Measurements from ENCODE around the gene CA9.

Gene CA9

GRCh38 chr9:35700942-35701341, 27.2 kb downstream of the CA9 start:
- no peak for TF ChIP-seq FOXP2 (optimal IDR thresholded peaks at IDR 0.05; ENCODE audit: control extremely low read depth, extremely low read length, insufficient read depth)
- no peak for TF ChIP-seq POLR2AphosphoS5 (IDR thresholded peaks at IDR 0.05; ENCODE audit: borderline replicate concordance, low read depth, low read length)
- TF ChIP-seq EZH2 (IDR thresholded peaks at IDR 0.05) = no peak
- Histone ChIP-seq H3K4me3 (no peak overlapping the region), H3K36me3 (ENCODE audit: insufficient read depth, low read length) (peaks cover 98% of the 10 kb centered on the region)

GRCh38 chr9:35702696-35703095, 29.0 kb downstream of the CA9 start:
- Histone ChIP-seq H3K9ac (ENCODE audit: insufficient read length) (no peak overlapping the region), H3K36me3 (ENCODE audit: insufficient read depth, low read length) (peaks cover 98% of the 10 kb centered on the region), H3K4me3 (no peak overlapping the region), H3K9me3 (ENCODE audit: low read depth, low read length) (no peaks in the 10 kb centered on the region), H3K27ac (no peak overlapping the region)
- DNase-seq (ENCODE audit: low read depth, low spot score) = no peak
- TF ChIP-seq POLR2AphosphoS5 (IDR thresholded peaks at IDR 0.05; ENCODE audit: borderline replicate concordance, low read depth, low read length) (no peak), EZH2 (IDR thresholded peaks at IDR 0.05) (no peak), FOXP2 (optimal IDR thresholded peaks at IDR 0.05; ENCODE audit: control extremely low read depth, extremely low read length, insufficient read depth) (no peak)

More at GRCh38 chr9:35700942-35701341, 27.2 kb downstream of the CA9 start:
- no peaks in the 10 kb centered on the region for H3K9me3 ChIP-seq (ENCODE audit: low read depth, low read length)
- no peak overlapping the region for H3K9ac ChIP-seq (ENCODE audit: insufficient read length)
- no peak for DNase-seq (ENCODE audit: low read depth, low spot score)
- H3K27ac ChIP-seq = no peak overlapping the region

- no peak overlapping the region for H3K4me3 ChIP-seq
- DNase-seq (ENCODE audit: low read depth, low spot score) = no peak
- peaks cover 96% of the 10 kb centered on the region for H3K36me3 ChIP-seq (ENCODE audit: insufficient read depth, low read length)
- TF ChIP-seq EZH2 (IDR thresholded peaks at IDR 0.05) = no peak
- no peak for TF ChIP-seq POLR2AphosphoS5 (IDR thresholded peaks at IDR 0.05; ENCODE audit: borderline replicate concordance, low read depth, low read length)
- TF ChIP-seq FOXP2 (optimal IDR thresholded peaks at IDR 0.05; ENCODE audit: control extremely low read depth, extremely low read length, insufficient read depth) = no peak
- no peak overlapping the region for H3K9ac ChIP-seq (ENCODE audit: insufficient read length)
- H3K9me3 ChIP-seq (ENCODE audit: low read depth, low read length) = no peaks in the 10 kb centered on the region
- H3K27ac ChIP-seq = no peak overlapping the region
Measured at GRCh38 chr9:35703906-35704672, 30.4 kb downstream of the CA9 start.

DNA sequence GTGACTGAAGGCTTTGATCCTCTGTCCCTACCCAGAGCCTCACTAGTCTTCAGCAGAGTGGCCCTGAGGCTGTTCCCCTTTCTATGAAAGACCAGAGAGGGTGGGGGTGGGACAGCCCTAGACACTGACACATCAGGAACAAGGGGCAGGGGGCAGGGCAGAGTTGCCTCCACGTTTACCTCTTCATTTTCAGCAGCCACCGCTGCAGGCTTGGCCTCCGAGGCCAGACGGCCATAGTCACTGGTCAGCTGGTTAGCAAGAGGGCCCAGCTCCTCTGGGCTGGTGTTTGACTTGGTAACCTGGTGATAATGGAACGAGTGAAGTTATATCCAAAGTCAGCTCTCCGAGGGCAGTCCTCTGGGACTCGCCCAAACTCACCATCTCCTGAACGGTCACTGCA, 31.6 kb downstream of the CA9 start:
- H3K27ac ChIP-seq = no peak overlapping the region
- TF ChIP-seq POLR2AphosphoS5 (IDR thresholded peaks at IDR 0.05; ENCODE audit: borderline replicate concordance, low read depth, low read length) = no peak
- no peak for TF ChIP-seq FOXP2 (optimal IDR thresholded peaks at IDR 0.05; ENCODE audit: control extremely low read depth, extremely low read length, insufficient read depth)
- TF ChIP-seq EZH2 (IDR thresholded peaks at IDR 0.05) = no peak
- no peak for DNase-seq (ENCODE audit: low read depth, low spot score)
- peaks cover 86% of the 10 kb centered on the region for H3K36me3 ChIP-seq (ENCODE audit: insufficient read depth, low read length)
- H3K9me3 ChIP-seq (ENCODE audit: low read depth, low read length) = no peaks in the 10 kb centered on the region
- no peak overlapping the region for H3K9ac ChIP-seq (ENCODE audit: insufficient read length)
- no peak overlapping the region for H3K4me3 ChIP-seq

DNA sequence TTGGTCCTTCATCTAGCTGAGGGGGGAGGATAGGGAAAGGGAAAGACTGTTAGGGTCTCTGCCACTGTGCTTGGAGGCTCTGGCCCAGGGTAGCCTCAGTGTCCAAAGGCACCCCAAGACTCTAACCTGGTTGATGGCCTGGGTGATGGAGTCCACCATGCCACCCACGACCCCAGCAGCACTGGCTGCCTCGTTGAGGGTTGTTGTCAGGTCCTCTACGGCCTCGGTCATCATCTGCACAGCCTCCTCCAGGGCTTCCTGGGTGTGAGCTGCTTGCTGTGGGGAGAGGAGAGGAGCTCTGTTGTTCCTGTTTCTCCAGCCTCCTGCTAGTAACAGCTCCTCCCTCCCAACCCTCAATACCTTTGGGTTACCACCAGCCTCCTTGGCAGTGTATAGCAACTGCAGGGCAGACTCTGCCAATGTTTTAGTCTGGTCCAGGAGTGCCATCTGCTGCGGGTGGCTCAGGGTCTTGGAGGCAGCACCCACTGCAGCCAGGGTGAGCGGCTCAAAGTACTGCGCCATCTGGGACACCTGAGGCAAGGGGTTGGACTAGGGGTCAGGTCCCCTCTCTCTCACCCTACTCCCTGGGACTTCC, 32.2 kb downstream of the CA9 start:
- H3K9me3 ChIP-seq (ENCODE audit: low read depth, low read length) = no peaks in the 10 kb centered on the region
- H3K36me3 ChIP-seq (ENCODE audit: insufficient read depth, low read length) = peaks cover 86% of the 10 kb centered on the region
- no peak overlapping the region for H3K4me3 ChIP-seq
- H3K27ac ChIP-seq = no peak overlapping the region
- H3K9ac ChIP-seq (ENCODE audit: insufficient read length) = no peak overlapping the region
- no peak for DNase-seq (ENCODE audit: low read depth, low spot score)
- TF ChIP-seq FOXP2 (optimal IDR thresholded peaks at IDR 0.05; ENCODE audit: control extremely low read depth, extremely low read length, insufficient read depth) (no peak), EZH2 (IDR thresholded peaks at IDR 0.05) (no peak), POLR2AphosphoS5 (IDR thresholded peaks at IDR 0.05; ENCODE audit: borderline replicate concordance, low read depth, low read length) (no peak)

DNA sequence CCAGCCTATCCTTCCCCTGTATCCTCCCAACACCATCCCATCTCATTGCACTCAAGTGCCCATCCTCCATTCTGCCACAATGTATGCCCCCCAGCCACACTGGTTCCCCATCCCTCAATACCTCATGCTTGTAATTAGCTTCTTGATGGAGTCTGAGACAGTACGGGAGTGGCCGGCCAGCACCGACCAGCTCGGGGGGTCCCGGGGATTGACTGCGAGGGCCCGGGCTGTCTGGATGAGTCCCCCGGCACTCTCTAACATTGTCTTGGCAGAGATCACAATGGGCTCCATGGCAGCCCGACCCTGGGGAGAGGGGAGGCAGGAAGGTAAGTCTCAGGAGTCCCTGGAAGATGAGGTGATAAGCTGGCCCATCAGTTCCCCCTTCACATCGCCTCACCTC, 33.2 kb downstream of the CA9 start:
- TF ChIP-seq POLR2AphosphoS5 (IDR thresholded peaks at IDR 0.05; ENCODE audit: borderline replicate concordance, low read depth, low read length) (no peak), EZH2 (IDR thresholded peaks at IDR 0.05) (no peak), FOXP2 (optimal IDR thresholded peaks at IDR 0.05; ENCODE audit: control extremely low read depth, extremely low read length, insufficient read depth) (no peak)
- peaks cover 87% of the 10 kb centered on the region for H3K36me3 ChIP-seq (ENCODE audit: insufficient read depth, low read length)
- no peaks in the 10 kb centered on the region for H3K9me3 ChIP-seq (ENCODE audit: low read depth, low read length)
- H3K4me3 ChIP-seq = no peak overlapping the region
- no peak for DNase-seq (ENCODE audit: low read depth, low spot score)
- no peak overlapping the region for H3K9ac ChIP-seq (ENCODE audit: insufficient read length)
- no peak overlapping the region for H3K27ac ChIP-seq

DNA sequence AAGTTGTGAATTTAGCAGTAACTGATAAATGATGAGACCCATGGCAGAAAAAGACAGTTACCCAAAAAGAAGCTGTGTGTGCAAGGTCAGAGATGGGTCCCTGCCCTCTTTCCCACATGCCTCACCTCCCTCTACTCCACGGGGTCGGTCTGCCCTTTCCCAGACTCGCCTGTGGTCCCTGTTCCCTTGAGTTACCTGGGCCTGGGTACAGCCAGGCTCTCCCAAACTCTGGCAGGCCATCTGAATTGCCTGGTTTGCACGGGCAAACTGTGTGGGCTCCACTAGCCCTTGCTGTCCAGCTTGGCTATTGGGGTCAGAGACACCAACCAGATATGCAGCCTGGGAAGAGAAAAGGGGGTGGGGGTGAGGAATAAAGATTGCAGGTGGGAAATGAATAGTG, 34.4 kb downstream of the CA9 start:
- Histone ChIP-seq H3K36me3 (ENCODE audit: insufficient read depth, low read length) (peaks cover 85% of the 10 kb centered on the region), H3K4me3 (no peak overlapping the region), H3K9ac (ENCODE audit: insufficient read length) (no peak overlapping the region), H3K9me3 (ENCODE audit: low read depth, low read length) (no peaks in the 10 kb centered on the region), H3K27ac (no peak overlapping the region)
- TF ChIP-seq POLR2AphosphoS5 (IDR thresholded peaks at IDR 0.05; ENCODE audit: borderline replicate concordance, low read depth, low read length) (no peak), EZH2 (IDR thresholded peaks at IDR 0.05) (no peak), FOXP2 (optimal IDR thresholded peaks at IDR 0.05; ENCODE audit: control extremely low read depth, extremely low read length, insufficient read depth) (no peak)
- DNase-seq (ENCODE audit: low read depth, low spot score) = no peak

DNA sequence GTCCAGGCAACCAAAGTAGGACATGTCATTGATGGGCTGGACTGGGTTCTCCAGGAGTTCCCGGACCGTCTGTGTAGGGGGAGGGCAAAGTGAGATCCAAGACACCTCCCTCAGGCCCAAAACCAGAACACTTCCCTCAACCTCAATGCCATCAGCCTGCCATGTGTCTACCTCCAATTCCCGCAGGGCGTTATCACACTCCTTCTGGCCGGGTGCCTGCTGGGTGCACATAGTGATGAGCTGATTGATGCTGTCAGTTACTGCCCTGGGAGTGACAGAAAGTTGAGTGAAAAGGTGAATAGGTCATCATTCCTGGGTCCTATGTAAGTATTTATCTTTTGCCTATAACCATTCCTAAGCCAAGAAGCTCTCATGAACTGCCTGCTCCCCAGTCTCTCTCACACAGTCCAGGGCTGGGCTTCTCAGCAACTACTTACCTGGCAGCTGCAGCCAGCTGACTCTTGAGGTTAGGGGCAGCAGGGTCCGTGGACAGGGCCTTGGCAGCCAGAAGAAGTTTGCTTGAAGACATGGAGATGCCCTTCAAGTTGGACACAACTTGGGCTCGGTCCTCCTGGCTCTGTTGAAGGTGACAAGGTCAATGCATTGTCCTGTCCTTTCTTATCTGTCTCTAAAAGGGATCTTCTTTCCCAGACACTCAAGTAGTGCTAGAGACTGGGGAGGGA, 37.2 kb downstream of the CA9 start:
- H3K27ac ChIP-seq = no peak overlapping the region
- peaks cover 79% of the 10 kb centered on the region for H3K36me3 ChIP-seq (ENCODE audit: insufficient read depth, low read length)
- no peak overlapping the region for H3K4me3 ChIP-seq
- TF ChIP-seq EZH2 (IDR thresholded peaks at IDR 0.05) = no peak
- no peak for TF ChIP-seq FOXP2 (optimal IDR thresholded peaks at IDR 0.05; ENCODE audit: control extremely low read depth, extremely low read length, insufficient read depth)
- TF ChIP-seq POLR2AphosphoS5 (IDR thresholded peaks at IDR 0.05; ENCODE audit: borderline replicate concordance, low read depth, low read length) = no peak
- no peaks in the 10 kb centered on the region for H3K9me3 ChIP-seq (ENCODE audit: low read depth, low read length)
- H3K9ac ChIP-seq (ENCODE audit: insufficient read length) = no peak overlapping the region
- no peak for DNase-seq (ENCODE audit: low read depth, low spot score)
